HEK293T (cell line): ENCODE measurements around the gene POLA1.

Experiments used
- ARNT ChIP-seq: fragments of 450-650 bp; IDR thresholded peaks from 2 replicates; pipeline ENCODE4 v1.6.1; 2017; ENCODE audit warnings: mild to moderate bottlenecking
- ELF4 ChIP-seq: fragments of 450-650 bp; IDR thresholded peaks from 2 replicates; pipeline ENCODE4 v1.6.1; 2017; ENCODE audit warnings: antibody characterized with exemption
- FOXK2 ChIP-seq: fragments of 450-650 bp; IDR thresholded peaks from 2 replicates; pipeline ENCODE4 v1.6.1; 2016; ENCODE audit warnings: mild to moderate bottlenecking
- FOXM1 ChIP-seq: fragments of 450-650 bp; IDR thresholded peaks from 2 replicates; pipeline ENCODE4 v1.6.1; 2017; ENCODE audit warnings: mild to moderate bottlenecking, borderline replicate concordance
- HDGF ChIP-seq: fragments of 450-650 bp; IDR thresholded peaks from 2 replicates; pipeline ENCODE4 v1.6.1; 2017; ENCODE audit warnings: antibody characterized with exemption, borderline replicate concordance
- NFRKB ChIP-seq: fragments of 450-650 bp; IDR thresholded peaks from 2 replicates; pipeline ENCODE4 v1.6.1; 2016; ENCODE audit warnings: mild to moderate bottlenecking, moderate library complexity
- PKNOX1 ChIP-seq: fragments of 450-650 bp; IDR thresholded peaks from 2 replicates; pipeline ENCODE4 v1.6.1; 2016
- SP1 ChIP-seq: fragments of 450-650 bp; IDR thresholded peaks from 2 replicates; pipeline ENCODE4 v1.6.1; 2017

DNA sequence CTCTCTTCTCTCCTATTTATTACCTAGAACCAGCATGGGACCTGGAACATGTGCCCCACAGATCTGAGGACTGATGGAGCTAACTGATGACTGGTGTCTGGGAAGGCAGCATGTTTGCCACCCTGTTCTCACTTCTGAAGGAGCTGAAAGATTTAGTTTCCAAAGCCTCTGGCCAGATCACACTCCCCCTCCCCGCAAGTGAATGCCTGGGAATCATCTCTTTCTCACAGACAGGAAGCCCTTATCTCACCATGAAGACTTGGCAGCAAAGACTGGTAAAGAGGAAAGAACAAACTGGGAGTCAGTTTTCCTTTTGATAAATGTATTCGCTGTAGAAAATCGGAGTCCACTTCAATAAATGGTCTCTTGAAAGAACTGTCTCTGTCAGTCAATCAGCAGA, 25.6 kb upstream of the POLA1 start:
- TF ChIP-seq NFRKB = no peak
- TF ChIP-seq FOXK2 = no peak
- TF ChIP-seq PKNOX1 = no peak
- no peak for TF ChIP-seq FOXM1
- no peak for TF ChIP-seq ELF4
- no peak for TF ChIP-seq HDGF
- no peak for TF ChIP-seq ARNT
- TF ChIP-seq SP1 = no peak
